ENCODE measurements around the gene IL1RAPL1.
"Not testable (repeated sequence)": the region's sequence is repeated elsewhere in the genome, so short reads cannot be mapped to it uniquely, and the experiment has no call there.

The IL1RAPL1 gene

GRCh38 chrX:29315931-29316330 is 728.7 kb downstream of the IL1RAPL1 start:
- Histone ChIP-seq H3K4me1 (ENCODE audit: insufficient read depth, low read length) (no peaks in the 10 kb centered on the region), H3K4me3 (ENCODE audit: low read depth in 1 of 2, low read length in 2 of 2) (no peak overlapping the region), H3K4me2 (ENCODE audit: insufficient read depth, low read length) (no peak overlapping the region), H3K27ac (ENCODE audit: low read length) (no peak overlapping the region), H2AFZ (ENCODE audit: low read depth, low read length) (no peak overlapping the region), H4K20me1 (ENCODE audit: insufficient read depth, low read length) (no peaks in the 10 kb centered on the region), H3K9me3 (ENCODE audit: insufficient read depth, low read length, severe bottlenecking) (no peaks in the 10 kb centered on the region), H3K27me3 (ENCODE audit: insufficient read depth, low read length, poor library complexity) (no peaks in the 10 kb centered on the region), H3K36me3 (ENCODE audit: insufficient read depth, low read length) (no peaks in the 10 kb centered on the region), H3K9ac (ENCODE audit: low read depth, low read length) (no peak overlapping the region), H3K79me2 (ENCODE audit: insufficient read depth, low read length) (no peaks in the 10 kb centered on the region)
- ATAC-seq (ENCODE audit: insufficient read depth, low read depth), result no peak
- no peak for DNase-seq
- TF ChIP-seq EZH2 (IDR thresholded peaks at IDR 0.05; ENCODE audit: borderline replicate concordance, low read depth, low read length, severe bottlenecking), result no peak
- TF ChIP-seq CTCF (IDR thresholded peaks at IDR 0.05; ENCODE audit: borderline replicate concordance, extremely low read depth, low read length, poor library complexity, severe bottlenecking), result no peak

- TF ChIP-seq EZH2 (IDR thresholded peaks at IDR 0.05; ENCODE audit: borderline replicate concordance, low read depth, low read length, severe bottlenecking) (no peak), CTCF (IDR thresholded peaks at IDR 0.05; ENCODE audit: borderline replicate concordance, extremely low read depth, low read length, poor library complexity, severe bottlenecking) (no peak)
- no peaks in the 10 kb centered on the region for H3K9me3 ChIP-seq (ENCODE audit: insufficient read depth, low read length, severe bottlenecking)
- H3K9ac ChIP-seq (ENCODE audit: low read depth, low read length), result no peak overlapping the region
- H3K27ac ChIP-seq (ENCODE audit: low read length), result no peak overlapping the region
- no peaks in the 10 kb centered on the region for H3K27me3 ChIP-seq (ENCODE audit: insufficient read depth, low read length, poor library complexity)
- DNase-seq (no peak), ATAC-seq (ENCODE audit: insufficient read depth, low read depth) (no peak)
- no peaks in the 10 kb centered on the region for H3K79me2 ChIP-seq (ENCODE audit: insufficient read depth, low read length)
- H3K4me1 ChIP-seq (ENCODE audit: insufficient read depth, low read length), result no peaks in the 10 kb centered on the region
- H3K36me3 ChIP-seq (ENCODE audit: insufficient read depth, low read length), result no peaks in the 10 kb centered on the region
- H2AFZ ChIP-seq (ENCODE audit: low read depth, low read length), result no peak overlapping the region
- no peak overlapping the region for H3K4me3 ChIP-seq (ENCODE audit: low read depth in 1 of 2, low read length in 2 of 2)
- H3K4me2 ChIP-seq (ENCODE audit: insufficient read depth, low read length), result no peak overlapping the region
- no peaks in the 10 kb centered on the region for H4K20me1 ChIP-seq (ENCODE audit: insufficient read depth, low read length)
These were observed 730.8 kb downstream of the IL1RAPL1 start for GRCh38 chrX:29318012-29318411.

DNA sequence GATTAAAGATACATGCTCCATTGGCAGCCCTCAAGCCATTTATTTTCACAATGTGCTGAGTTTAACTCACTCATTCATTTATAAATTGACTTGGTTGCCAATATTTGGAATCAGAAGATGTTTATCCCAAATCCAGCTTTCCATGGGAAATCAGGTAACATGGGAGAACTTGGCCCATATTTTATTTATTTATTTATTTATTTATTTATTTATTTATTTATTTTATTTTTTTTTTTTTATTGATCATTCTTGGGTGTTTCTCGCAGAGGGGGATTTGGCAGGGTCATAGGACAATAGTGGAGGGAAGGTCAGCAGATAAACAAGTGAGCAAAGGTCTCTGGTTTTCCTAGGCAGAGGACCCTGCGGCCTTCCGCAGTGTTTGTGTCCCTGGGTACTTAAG is 745.2 kb downstream of the IL1RAPL1 start:
- H3K36me3 ChIP-seq (ENCODE audit: insufficient read depth, low read length); H3K4me3 ChIP-seq (ENCODE audit: low read depth in 1 of 2, low read length in 2 of 2); H3K79me2 ChIP-seq (ENCODE audit: insufficient read depth, low read length); H3K4me1 ChIP-seq (ENCODE audit: insufficient read depth, low read length); H2AFZ ChIP-seq (ENCODE audit: low read depth, low read length); H3K9ac ChIP-seq (ENCODE audit: low read depth, low read length); H3K4me2 ChIP-seq (ENCODE audit: insufficient read depth, low read length); ATAC-seq (ENCODE audit: insufficient read depth, low read depth); H4K20me1 ChIP-seq (ENCODE audit: insufficient read depth, low read length); H3K9me3 ChIP-seq (ENCODE audit: insufficient read depth, low read length, severe bottlenecking); H3K27me3 ChIP-seq (ENCODE audit: insufficient read depth, low read length, poor library complexity); DNase-seq; H3K27ac ChIP-seq (ENCODE audit: low read length): not testable (repeated sequence)

GRCh38 chrX:29333091-29333490 is 745.8 kb downstream of the IL1RAPL1 start:
- H3K27me3 ChIP-seq (ENCODE audit: insufficient read depth, low read length, poor library complexity); H3K9ac ChIP-seq (ENCODE audit: low read depth, low read length); H3K27ac ChIP-seq (ENCODE audit: low read length); H3K4me3 ChIP-seq (ENCODE audit: low read depth in 1 of 2, low read length in 2 of 2); H3K4me1 ChIP-seq (ENCODE audit: insufficient read depth, low read length); DNase-seq; H2AFZ ChIP-seq (ENCODE audit: low read depth, low read length); H3K79me2 ChIP-seq (ENCODE audit: insufficient read depth, low read length); H4K20me1 ChIP-seq (ENCODE audit: insufficient read depth, low read length); H3K4me2 ChIP-seq (ENCODE audit: insufficient read depth, low read length); H3K9me3 ChIP-seq (ENCODE audit: insufficient read depth, low read length, severe bottlenecking); ATAC-seq (ENCODE audit: insufficient read depth, low read depth); H3K36me3 ChIP-seq (ENCODE audit: insufficient read depth, low read length): not testable (repeated sequence)

Measured in DND-41 (cell line).